SK-N-MC (cell line): ENCODE measurements around the gene STMND1.

Source experiments
- DNase-seq: peaks from one replicate; pipeline ENCODE4 v3.0.0-alpha.2; 2011; ENCODE audit warnings: low read depth, low spot score
- H3K27ac ChIP-seq: fragments of 200-600 bp; sonication (generic); 2 replicates; pipeline ENCODE4 v1.5.1; 2016; ENCODE audit warnings: mixed run types
- H3K36me3 ChIP-seq: fragments of 200-600 bp; sonication (generic); 2 replicates; pipeline ENCODE4 v1.6.1; 2017; ENCODE audit warnings: antibody characterized with exemption, low read length, mixed read lengths; ENCODE audit not compliant: insufficient read depth
- H3K4me3 ChIP-seq: fragments of 200-600 bp; sonication (generic); 2 replicates; pipeline ENCODE4 v1.5.1; 2016
- H3K9ac ChIP-seq: fragments of 200-600 bp; sonication (generic); 2 replicates; pipeline ENCODE4 v1.8.0; 2017; ENCODE audit warnings: mixed run types, mixed read lengths; ENCODE audit not compliant: insufficient read length
- H3K9me3 ChIP-seq: fragments of 200-600 bp; sonication (generic); 2 replicates; pipeline ENCODE4 v1.6.1; 2017; ENCODE audit warnings: low read depth, mild to moderate bottlenecking, antibody characterized with exemption, low read length, moderate library complexity, mixed read lengths
- EZH2 ChIP-seq: fragments of 200-600 bp; sonication (generic); IDR thresholded peaks from one replicate; pipeline ENCODE4 v1.6.1; 2017; ENCODE audit warnings: antibody characterized with exemption
- FOXP2 ChIP-seq: optimal IDR thresholded peaks from 2 replicates; pipeline ENCODE3; 2011; ENCODE audit warnings: mild to moderate bottlenecking, moderate library complexity; ENCODE audit not compliant: insufficient read depth; ENCODE audit errors: extremely low read length, control extremely low read depth
- POLR2AphosphoS5 ChIP-seq: IDR thresholded peaks from 2 replicates; pipeline ENCODE4 v1.6.1; 2012; ENCODE audit warnings: mild to moderate bottlenecking, low read depth, low read length, borderline replicate concordance

Gene STMND1

DNA sequence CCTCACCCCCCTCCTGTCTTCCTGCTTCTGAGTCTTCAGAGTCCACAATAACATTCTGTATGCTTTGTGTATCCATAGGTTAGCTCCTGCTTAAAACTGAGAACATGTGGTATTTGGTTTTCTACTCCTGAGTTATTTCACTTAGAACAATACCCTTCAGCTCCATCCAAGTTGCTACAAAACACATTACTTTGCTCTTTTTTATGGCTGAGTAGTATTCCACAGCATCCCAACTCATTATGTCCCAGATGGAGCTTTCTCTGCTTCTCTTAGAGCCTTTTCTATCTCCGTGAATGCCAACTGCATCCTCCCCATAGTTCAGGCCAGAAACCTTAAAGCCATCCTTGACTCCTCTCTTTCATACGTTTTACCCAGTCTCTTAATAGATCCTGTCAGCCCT lies 55.8 kb downstream of the STMND1 start:
- TF ChIP-seq FOXP2 (no peak), EZH2 (no peak), POLR2AphosphoS5 (no peak)
- no peak overlapping the region for H3K27ac ChIP-seq

GRCh38 chr6:17159240-17159639 lies 57.4 kb downstream of the STMND1 start:
- no peak for DNase-seq
- H3K9me3 ChIP-seq = no peaks in the 10 kb centered on the region

More for the DNA sequence above, 55.8 kb downstream of the STMND1 start:
- H3K9me3 ChIP-seq = no peaks in the 10 kb centered on the region
- DNase-seq = no peak
- H3K9ac ChIP-seq = no peak overlapping the region
- H3K36me3 ChIP-seq = no peaks in the 10 kb centered on the region
- H3K4me3 ChIP-seq = no peak overlapping the region

GRCh38 chr6:17161076-17161475 lies 59.2 kb downstream of the STMND1 start:
- H3K27ac ChIP-seq = no peak overlapping the region
- TF ChIP-seq POLR2AphosphoS5 = no peak
- no peak for TF ChIP-seq FOXP2
- TF ChIP-seq EZH2 = no peak
- H3K9ac ChIP-seq = no peak overlapping the region
- H3K36me3 ChIP-seq = no peaks in the 10 kb centered on the region
- no peak for DNase-seq
- no peaks in the 10 kb centered on the region for H3K9me3 ChIP-seq
- no peak overlapping the region for H3K4me3 ChIP-seq

More at GRCh38 chr6:17159240-17159639, 57.4 kb downstream of the STMND1 start:
- H3K9ac ChIP-seq = no peak overlapping the region
- H3K36me3 ChIP-seq = no peaks in the 10 kb centered on the region
- TF ChIP-seq FOXP2 = no peak
- TF ChIP-seq EZH2 = no peak
- TF ChIP-seq POLR2AphosphoS5 = no peak
- H3K27ac ChIP-seq = no peak overlapping the region
- no peak overlapping the region for H3K4me3 ChIP-seq

GRCh38 chr6:17165383-17165782 lies 63.5 kb downstream of the STMND1 start:
- peak; percentile 42 for DNase-seq
- no peak overlapping the region for H3K9ac ChIP-seq
- no peak overlapping the region for H3K4me3 ChIP-seq
- no peaks in the 10 kb centered on the region for H3K9me3 ChIP-seq
- no peaks in the 10 kb centered on the region for H3K36me3 ChIP-seq
- TF ChIP-seq EZH2 = no peak
- no peak for TF ChIP-seq FOXP2
- TF ChIP-seq POLR2AphosphoS5 = no peak
- H3K27ac ChIP-seq = no peak overlapping the region

GRCh38 chr6:17167327-17167979 lies 65.6 kb downstream of the STMND1 start:
- Histone ChIP-seq H3K9ac (no peak overlapping the region), H3K4me3 (no peak overlapping the region), H3K36me3 (no peaks in the 10 kb centered on the region), H3K9me3 (no peaks in the 10 kb centered on the region), H3K27ac (no peak overlapping the region)
- no peak for TF ChIP-seq FOXP2
- TF ChIP-seq POLR2AphosphoS5 = no peak
- no peak for TF ChIP-seq EZH2
- DNase-seq = no peak

- no peak overlapping the region for H3K4me3 ChIP-seq
- H3K9me3 ChIP-seq = no peaks in the 10 kb centered on the region
- no peak for DNase-seq
- H3K27ac ChIP-seq = no peak overlapping the region
- no peaks in the 10 kb centered on the region for H3K36me3 ChIP-seq
- no peak for TF ChIP-seq EZH2
- TF ChIP-seq POLR2AphosphoS5 = no peak
- no peak for TF ChIP-seq FOXP2
- no peak overlapping the region for H3K9ac ChIP-seq
Observed at GRCh38 chr6:17169291-17169690, 67.4 kb downstream of the STMND1 start.

DNA sequence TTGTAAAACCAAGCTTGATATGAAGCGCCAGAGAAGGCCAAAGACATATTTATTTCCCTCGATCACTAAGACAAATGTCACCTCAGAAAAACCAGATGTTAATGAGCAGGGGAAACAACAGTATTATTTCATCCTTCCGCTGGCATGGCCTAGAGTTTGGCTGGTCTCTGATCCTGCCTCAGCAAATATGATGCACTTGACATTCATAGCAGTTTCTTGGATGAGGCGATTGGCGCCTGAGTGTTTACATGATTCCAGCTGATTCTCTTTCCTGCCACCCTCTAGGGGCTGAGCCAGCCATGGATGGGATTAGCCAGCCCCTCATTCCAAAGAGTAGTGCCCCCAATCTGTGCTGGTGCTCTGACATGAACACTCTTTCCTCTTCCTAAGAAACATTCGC lies 67.9 kb downstream of the STMND1 start:
- Histone ChIP-seq H3K4me3 (no peak overlapping the region), H3K9ac (no peak overlapping the region), H3K36me3 (no peaks in the 10 kb centered on the region), H3K9me3 (no peaks in the 10 kb centered on the region), H3K27ac (no peak overlapping the region)
- no peak for DNase-seq
- no peak for TF ChIP-seq EZH2
- TF ChIP-seq POLR2AphosphoS5 = no peak
- no peak for TF ChIP-seq FOXP2

- no peak for DNase-seq
- no peak for TF ChIP-seq POLR2AphosphoS5
- TF ChIP-seq EZH2 = no peak
- TF ChIP-seq FOXP2 = no peak
Observed at GRCh38 chr6:17172836-17173470, 71.1 kb downstream of the STMND1 start.

DNA sequence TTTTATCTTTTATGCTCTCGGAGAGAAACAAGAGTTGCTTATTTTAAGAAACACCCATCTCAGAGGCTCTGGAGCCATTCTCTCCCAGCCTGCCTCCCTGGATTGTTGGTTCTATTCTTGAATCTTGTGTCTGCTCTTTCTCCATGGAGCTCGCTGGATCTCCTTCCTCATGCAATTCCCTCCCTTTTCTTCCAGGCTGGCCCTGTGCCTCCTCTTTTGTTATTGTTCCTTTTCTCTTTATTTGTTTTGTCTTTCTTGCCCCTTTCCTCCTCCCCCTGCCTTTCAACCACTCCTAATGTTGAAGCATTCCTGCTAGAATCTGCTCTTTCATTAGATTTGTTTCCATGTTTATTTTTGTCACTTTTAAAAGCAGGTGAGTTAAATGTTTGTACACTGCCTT lies 76.5 kb downstream of the STMND1 start:
- TF ChIP-seq FOXP2 (no peak), POLR2AphosphoS5 (no peak), EZH2 (no peak)
- H3K4me3 ChIP-seq = no peak overlapping the region

More at GRCh38 chr6:17172836-17173470, 71.1 kb downstream of the STMND1 start:
- Histone ChIP-seq H3K36me3 (no peaks in the 10 kb centered on the region), H3K9ac (no peak overlapping the region), H3K4me3 (no peak overlapping the region), H3K9me3 (no peaks in the 10 kb centered on the region), H3K27ac (no peak overlapping the region)

More for the DNA sequence above, 76.5 kb downstream of the STMND1 start:
- no peaks in the 10 kb centered on the region for H3K36me3 ChIP-seq
- H3K27ac ChIP-seq = no peak overlapping the region
- H3K9me3 ChIP-seq = no peaks in the 10 kb centered on the region
- no peak overlapping the region for H3K9ac ChIP-seq
- no peak for DNase-seq
